Activated CD4-positive, alpha-beta T cell treated with anti-CD3 and anti-CD28 coated beads, Interleukin-2, amount 50 U/mL, for 16 hours (primary cell): ENCODE results near the gene ALDH1L1.
"Not testable (repeated sequence)": the region's sequence is repeated elsewhere in the genome, so short reads cannot be mapped to it uniquely, and the experiment has no call there.

Source experiments
- DNase-seq: peaks from one replicate; pipeline ENCODE4 v3.0.0-alpha.2; 2020

The ALDH1L1 gene

DNA sequence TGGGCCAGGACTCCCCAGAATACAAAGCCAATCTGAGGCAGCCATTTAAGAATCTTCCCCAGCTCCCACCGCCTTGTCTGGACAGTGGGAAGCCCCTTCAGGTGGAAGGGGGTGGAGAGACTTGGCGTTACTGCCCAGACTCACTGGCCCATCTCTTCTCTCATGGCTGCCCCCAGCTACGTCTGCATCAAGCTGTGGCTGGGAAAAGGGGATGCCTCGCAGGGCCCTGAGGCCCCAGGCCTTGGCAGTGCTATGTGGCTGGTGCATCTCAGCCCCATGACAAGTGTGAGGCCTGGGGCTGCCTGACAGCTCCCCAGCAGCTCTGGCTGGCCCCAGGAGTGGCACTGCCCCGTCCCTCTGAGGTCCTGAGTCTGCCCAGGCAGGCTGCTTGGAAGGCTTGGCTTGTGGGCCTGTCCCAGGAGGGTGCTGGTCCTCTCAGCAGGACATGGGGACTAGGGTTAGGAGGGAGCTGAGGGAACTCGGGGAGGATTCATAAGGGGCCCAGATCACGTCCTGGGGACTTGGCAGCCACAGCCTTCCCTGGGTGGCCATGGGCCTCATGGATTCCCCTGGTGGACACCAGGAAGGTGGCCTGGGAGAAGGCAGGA, 76.3 kb downstream of the ALDH1L1 start:
- DNase-seq, result no peak

DNA sequence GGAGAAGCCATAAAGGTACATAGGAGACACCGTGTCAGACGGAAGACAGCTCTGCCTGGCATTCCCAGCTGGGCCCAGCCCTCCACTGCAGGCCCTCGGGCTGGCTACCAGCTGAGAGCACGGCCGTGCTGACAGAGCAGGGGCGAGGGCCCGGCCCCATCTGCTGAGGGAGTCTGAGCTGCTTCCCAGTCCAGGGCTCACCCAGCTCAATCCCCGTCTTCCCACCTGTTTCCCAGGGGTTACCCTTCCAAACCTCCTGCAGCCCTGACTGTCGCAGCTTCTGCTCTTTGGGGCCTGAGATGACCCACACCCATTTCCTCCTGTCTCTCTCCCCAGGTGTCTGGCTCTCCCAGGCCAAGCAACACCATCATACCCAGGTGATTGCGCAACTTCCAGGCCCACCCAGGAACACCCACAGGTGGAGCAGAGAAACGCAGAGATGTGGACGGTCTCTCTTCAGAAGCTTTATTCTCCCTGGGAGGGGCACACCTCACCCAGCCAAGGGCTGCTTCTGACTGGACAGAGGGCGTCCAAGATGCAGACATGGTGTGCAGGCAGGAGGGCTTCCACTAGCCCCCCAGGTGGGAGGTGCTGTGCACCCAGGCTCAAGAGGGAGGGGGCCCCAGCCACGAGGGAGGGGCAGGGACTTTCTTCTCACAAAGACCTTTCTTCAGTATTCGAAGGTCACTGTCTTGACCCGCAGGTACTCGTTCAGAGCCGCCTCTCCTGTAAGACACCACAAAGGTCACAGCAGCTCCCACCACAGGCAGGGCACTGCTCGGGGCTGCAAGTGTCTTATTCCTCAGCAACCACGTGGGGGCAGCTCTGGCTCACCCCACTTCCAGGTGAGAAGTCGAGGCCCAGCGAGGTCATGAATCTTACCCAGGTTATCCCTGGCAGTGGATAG, 77.0 kb downstream of the ALDH1L1 start:
- no peak for DNase-seq

DNA sequence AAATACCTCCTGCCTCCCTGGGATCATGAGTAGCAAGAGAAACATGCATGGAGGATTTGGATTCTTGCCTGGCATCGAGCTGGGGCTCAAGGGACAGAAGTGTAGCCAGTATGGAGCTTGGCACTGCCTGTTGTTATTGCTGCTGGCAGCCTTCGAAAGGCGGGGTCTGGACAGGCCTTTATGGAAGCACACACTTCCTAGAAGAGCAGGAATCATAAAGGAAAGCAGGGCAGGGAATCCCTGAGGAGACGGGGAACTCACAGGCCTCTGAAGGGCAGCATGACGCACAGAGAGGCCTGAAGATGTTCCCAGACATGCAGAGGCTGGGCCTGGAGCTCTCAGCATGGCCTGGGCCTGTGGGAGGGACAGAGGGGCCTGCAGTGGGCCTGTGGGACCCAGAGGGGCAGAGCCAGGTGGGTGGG, 77.8 kb downstream of the ALDH1L1 start:
- DNase-seq, result no peak

DNA sequence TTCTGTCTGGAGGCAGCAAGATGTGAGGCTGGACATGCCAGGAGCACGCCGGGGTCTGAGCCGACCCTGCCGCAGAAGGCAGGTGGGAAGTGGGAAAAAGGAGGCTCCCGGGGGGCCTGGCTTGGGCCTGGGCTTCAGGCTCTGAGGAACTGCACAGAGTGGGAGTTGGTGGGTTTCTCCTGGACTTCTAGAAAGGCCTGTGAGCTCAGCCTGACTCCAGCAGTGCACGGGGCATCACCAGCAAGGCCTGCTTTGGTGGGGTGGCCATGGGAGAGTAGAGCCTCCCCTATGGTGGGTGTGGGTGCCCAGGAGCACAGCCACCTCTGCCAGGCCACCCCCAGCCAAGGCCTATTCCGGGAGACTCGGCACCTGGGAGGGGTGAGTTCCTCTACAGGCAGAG, 78.4 kb downstream of the ALDH1L1 start:
- no peak for DNase-seq

- no peak for DNase-seq
Observed at GRCh38 chr3:126101521-126101982, 78.8 kb downstream of the ALDH1L1 start.

DNA sequence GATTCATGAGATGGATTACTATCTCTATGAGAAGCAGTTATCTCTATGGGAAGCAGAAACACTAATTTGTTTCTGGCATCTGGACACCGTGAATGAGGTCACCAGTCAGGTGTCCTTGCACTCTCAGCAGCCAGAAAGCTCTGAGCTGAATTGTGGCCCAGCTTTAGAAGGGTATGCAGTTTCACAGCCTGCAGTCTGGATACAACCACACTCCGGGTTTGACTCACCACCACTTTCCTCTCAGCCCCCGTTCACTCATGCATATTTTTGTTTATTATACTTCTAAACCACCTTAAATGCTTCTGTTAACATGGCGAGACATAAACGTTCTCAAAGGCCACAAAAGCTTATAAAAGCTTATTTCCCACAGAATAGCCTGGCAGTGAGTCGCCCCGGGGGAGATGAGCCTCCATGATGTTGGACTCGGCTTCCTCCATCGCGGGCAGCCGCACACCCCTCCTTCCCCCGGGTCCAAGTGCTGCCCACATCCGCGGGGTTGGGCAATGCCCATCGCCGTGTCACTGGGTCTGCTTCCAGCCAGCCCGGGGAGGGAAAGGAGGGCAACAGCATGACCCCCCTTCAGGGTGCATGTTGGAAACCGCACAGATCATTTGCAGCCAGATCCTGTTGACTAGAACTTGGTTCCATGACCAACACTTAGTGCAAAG, 79.6 kb downstream of the ALDH1L1 start:
- DNase-seq, result peak; percentile 19

GRCh38 chr3:126100269-126100633, 80.1 kb downstream of the ALDH1L1 start:
- no peak for DNase-seq

DNA sequence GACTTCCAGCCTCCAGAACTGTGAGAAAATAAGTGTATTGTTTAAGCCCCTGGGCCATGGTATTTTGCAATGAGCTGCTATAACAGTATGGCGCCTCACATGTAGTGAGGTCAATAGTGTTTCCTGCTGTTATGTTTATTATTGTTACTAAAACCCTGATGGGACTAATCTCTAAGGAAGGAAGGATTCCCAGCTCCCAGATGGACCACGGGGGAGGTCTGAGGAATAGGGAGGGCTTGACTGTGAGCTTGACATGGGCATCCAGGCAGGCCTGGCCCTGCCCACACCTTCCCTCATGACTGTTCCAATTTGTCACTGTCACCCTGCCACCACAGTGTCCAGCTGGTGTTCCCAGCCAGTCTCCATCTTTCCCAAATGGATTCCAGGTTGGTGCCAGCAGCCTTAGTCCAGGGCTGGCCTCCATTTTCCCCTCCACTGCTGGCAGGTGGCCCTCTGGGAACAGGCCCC, 82.0 kb downstream of the ALDH1L1 start:
- no peak for DNase-seq

DNA sequence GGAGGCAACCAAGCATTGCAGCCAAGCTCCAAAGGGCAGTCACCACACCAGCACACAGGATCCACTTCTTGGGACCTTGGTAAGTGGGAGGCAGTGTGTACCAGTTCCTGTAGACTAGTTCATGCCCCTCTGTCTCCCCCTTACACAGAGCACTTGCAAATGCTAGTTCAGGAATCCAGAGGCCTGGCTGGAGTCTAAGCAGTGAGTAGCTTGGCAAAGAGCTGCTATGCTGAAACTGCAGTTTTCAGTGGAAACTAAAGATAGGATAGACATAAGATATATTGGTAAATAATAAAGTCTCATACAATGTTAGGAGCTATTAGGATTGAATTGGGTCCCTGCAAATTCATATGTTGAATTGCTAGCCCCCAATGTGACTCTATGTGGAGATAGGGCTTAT, 82.6 kb downstream of the ALDH1L1 start:
- DNase-seq, result no peak

- DNase-seq, result not testable (repeated sequence)
Observed at GRCh38 chr3:126096274-126096673, 84.1 kb downstream of the ALDH1L1 start.

DNA sequence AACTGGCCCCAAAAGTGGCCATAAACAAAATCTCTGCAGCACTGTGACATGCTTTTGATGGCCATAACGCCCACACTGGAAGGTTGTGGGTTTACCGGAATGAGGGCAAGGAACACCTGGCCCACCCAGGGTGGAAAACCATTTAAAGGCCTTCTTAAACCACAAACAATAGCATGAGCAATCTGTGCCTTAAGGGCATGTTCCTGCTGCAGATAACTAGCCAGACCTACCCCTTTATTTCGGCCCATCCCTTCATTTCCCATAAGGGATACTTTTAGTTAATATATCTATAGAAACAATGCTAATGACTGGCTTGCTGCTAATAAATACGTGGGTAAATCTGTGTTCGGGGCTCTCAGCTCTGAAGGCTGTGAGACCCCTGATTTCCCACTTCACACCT, 88.3 kb downstream of the ALDH1L1 start:
- DNase-seq, result not testable (repeated sequence)

- no peak for DNase-seq
Observed at GRCh38 chr3:126087552-126088175, 92.7 kb downstream of the ALDH1L1 start.

GRCh38 chr3:126085841-126086240, 94.5 kb downstream of the ALDH1L1 start:
- DNase-seq, result no peak

DNA sequence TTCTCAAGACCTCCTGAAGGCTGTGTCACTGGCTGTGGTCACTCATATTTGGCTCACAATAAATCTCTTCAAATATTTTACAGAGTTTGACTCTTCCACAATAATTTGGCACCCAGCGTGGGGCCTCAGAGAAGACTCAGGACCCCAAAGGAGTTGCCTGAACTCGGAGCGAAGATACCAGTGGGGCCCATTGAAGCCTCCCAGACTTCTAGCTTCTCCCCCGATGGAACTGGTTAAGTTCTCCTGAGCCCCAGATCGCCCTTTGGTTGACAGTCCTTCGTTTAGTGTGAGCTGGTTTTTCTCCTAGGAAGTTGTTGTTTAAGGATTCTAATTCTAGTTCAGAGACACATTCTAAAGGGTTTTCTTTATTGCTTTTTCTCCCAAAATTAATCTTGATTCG, 95.1 kb downstream of the ALDH1L1 start:
- DNase-seq, result no peak

DNA sequence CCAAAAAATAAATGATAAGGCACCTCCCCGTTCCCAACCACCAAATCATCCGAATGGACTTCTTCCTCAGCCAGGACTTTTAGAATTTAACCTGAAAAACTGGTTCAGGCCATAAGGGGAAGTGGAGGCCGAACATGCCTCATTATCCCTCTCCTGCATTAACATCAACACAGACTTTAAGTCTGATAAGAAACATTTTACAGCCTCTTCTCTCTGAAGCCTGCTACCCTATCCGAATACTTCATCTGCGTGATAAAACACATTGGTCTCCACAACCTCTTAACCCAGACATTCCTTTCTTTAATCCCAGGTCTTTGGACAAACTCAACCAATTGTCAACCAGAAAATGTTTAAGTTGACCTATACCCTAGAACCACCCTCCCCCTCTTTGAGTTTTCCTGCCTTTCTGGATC, 95.6 kb downstream of the ALDH1L1 start:
- DNase-seq, result no peak

- DNase-seq, result peak; percentile 91
Observed at GRCh38 chr3:126083913-126084767, 96.2 kb downstream of the ALDH1L1 start, which contains the start of gene SLC41A3. Gene SLC41A3 (minus strand): TSS chr3:126084124. CDS start chr3:126068219, 15,905 bp downstream.

DNA sequence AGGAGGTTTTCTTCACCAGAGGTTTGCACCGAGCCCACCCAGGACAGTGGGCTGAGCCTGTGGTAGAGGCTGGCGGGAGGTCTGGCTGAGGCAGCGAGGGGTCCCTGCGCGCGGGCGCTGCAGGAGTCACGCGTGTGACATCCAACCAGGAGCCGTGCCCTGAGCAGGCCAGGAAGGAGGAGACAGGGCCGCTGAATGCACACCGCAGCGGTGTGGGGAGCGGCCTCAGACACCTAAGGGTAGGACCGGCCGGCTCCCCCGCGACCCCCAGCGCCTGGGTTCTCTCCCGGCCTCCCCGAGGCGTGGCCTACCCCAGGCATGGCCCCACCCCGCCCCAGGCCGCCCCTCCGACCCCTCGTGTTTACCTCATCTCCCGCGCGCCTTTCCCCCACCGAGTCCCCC, 96.9 kb downstream of the ALDH1L1 start:
- DNase-seq, result peak; percentile 52

DNA sequence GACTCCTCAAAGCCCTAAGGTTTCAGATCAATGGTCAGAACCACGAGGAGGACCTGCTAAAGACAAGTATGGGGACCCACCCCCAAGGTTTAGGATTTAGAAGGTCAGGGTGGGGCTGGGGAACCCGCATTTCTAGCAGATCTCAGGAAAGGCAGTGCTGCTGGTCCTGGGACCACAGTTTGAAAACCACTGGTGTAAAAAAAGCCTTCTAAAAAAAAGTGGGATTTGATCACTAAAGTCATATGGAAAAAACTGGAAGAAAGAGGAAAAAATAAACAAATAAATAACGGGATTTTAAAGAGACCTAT, 97.3 kb downstream of the ALDH1L1 start:
- DNase-seq, result no peak

GRCh38 chr3:126082362-126083137, 97.8 kb downstream of the ALDH1L1 start:
- DNase-seq, result peak; percentile 6

DNA sequence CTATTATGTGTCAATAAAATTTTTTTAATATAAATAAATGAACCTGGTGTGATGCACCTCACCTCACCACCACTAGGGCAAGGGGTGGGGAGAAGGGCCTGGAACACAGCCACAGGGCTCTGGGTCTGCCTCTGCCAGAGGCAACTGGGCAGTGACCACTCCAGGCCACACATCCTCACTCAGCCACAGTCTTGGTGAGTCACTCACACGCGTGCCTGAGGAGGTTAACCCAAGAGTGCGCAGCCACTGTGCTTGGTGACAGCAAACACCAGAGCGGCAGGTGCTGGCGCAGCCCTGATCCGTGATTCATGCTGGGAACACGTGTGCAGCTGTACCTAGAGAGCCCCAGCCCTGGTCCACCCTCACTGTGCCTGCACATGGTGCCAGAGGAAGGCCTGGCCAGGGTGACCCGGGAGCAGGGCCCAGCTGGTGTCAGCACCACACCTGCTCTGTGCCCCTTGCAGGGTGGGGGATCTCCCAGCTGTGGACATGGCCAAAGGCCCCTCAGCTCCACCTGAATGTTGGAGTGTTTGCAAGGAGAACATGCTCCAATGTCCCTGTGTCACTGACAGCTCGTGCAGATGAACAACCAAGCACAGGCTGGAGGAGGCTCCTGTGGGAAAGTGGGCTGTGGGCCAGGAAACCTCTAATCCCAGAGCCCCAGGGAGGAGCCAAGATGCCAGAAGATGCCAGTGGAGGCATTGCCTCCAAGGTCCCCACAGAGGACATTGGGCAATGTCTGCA, 98.6 kb downstream of the ALDH1L1 start:
- peak; percentile 3 for DNase-seq

GRCh38 chr3:126080970-126081369, 99.4 kb downstream of the ALDH1L1 start:
- DNase-seq, result no peak
